Tibial nerve (tissue), 4 donors: Measurements from ENCODE around the gene CDNF. TPM values are rescaled to one million over a fixed set of nuclear protein-coding genes. Genes with fewer than 3 reads are reported as not detected.
A peak's percentile ranks its signal among the peaks of the same experiment; 100 is the strongest.

Experiments used
- DNase-seq, 2 donors: peaks; one replicate each; pipeline ENCODE4 v3.0.0-alpha.2; 2019; ENCODE audit warnings: low spot score in 2 of 2
- H3K27ac ChIP-seq, 4 donors: fragments of 200-600 bp; sonication (generic) in 3 of 4; one replicate each; pipeline ENCODE4 v1.5.1; 2017 to 2019; ENCODE audit warnings: mild to moderate bottlenecking in 1 of 4
- H3K27me3 ChIP-seq, 2 donors: fragments of 200-600 bp; sonication (generic) in 1 of 2; one replicate each; pipeline versions ENCODE4 v1.5.1 to v1.6.0; 2017 to 2019
- H3K36me3 ChIP-seq, 3 donors: fragments of 200-600 bp; sonication (generic); one replicate each; pipeline ENCODE4 v1.5.1; 2018 to 2019
- H3K4me1 ChIP-seq, 4 donors: fragments of 200-600 bp; sonication (generic) in 3 of 4; one replicate each; pipeline ENCODE4 v1.5.1; 2017 to 2019
- H3K4me3 ChIP-seq, 4 donors: fragments of 200-600 bp; sonication (generic) in 3 of 4; one replicate each; pipeline ENCODE4 v1.5.1; 2017 to 2019; ENCODE audit warnings: mild to moderate bottlenecking in 1 of 4, moderate library complexity in 1 of 4
- H3K9me3 ChIP-seq, 4 donors: fragments of 200-600 bp; sonication (generic) in 3 of 4; one replicate each; pipeline ENCODE4 v1.5.1; 2017 to 2019
- CTCF ChIP-seq, 5 experiments: fragments of 200-600 bp in 3 of 5; fragments of 450-650 bp in 2 of 5; sonication (generic) in 3 of 5; IDR thresholded peaks; one replicate each; pipeline ENCODE4 v1.5.1; 2016 to 2019; ENCODE audit warnings: antibody characterized with exemption in 5 of 5, mild to moderate bottlenecking in 3 of 5, moderate library complexity in 2 of 5
- EP300 ChIP-seq, 2 donors: sonication (generic); formaldehyde crosslinking; IDR thresholded peaks; one replicate each; pipeline ENCODE4 v1.6.1; 2017; ENCODE audit warnings: antibody characterized with exemption in 2 of 2, mild to moderate bottlenecking in 1 of 2
- POLR2A ChIP-seq, 2 donors: fragments of 450-650 bp; IDR thresholded peaks; one replicate each; pipeline ENCODE4 v1.6.1; 2017; ENCODE audit warnings: antibody characterized with exemption in 2 of 2, mild to moderate bottlenecking in 2 of 2, moderate library complexity in 2 of 2
- WGBS, 2 donors: methylation state at CpG; one replicate each; pipeline ENCODE4 v1.1.5; 2018; 5-methylcytosine and 5-hydroxymethylcytosine counted together
- total RNA-seq, 4 donors: library from RNA; depleted of rRNA; stranded (reverse); fragments of >200 nt; gene quantifications; one replicate each; pipeline ENCODE4 v1.1.0, GENCODE V29; 2016

Gene CDNF
- total RNA-seq, 4 donors from 2014 or later, result 1.2 to 5.0 (median 4.6) TPM; not detected in 1

GRCh38 chr10:14836208-14836607 lies 1.6 kb downstream of the CDNF start:
- Histone ChIP-seq H3K4me3 (no peak overlapping the region), H3K36me3 (peaks cover 0 to 8% (median 0%) of the 10 kb centered on the region in 3 donors), H3K27me3 (no peaks in the 10 kb centered on the region), H3K27ac (peak overlapping the region in 1 of 4 donors; percentile 96), H3K4me1 (peaks cover 3 to 23% (median 10%) of the 10 kb centered on the region in 4 donors), H3K9me3 (no peaks in the 10 kb centered on the region)
- 92 to 94% methylated on average over 2 of the region's 2 CpGs for WGBS, 2 donors
- TF ChIP-seq POLR2A (IDR thresholded peaks at IDR 0.05), result no peak
- TF ChIP-seq EP300 (IDR thresholded peaks at IDR 0.05), result no peak
- no peak for TF ChIP-seq CTCF (IDR thresholded peaks at IDR 0.05)
- no peak for DNase-seq

- Histone ChIP-seq H3K4me1 (peaks cover 0 to 8% (median 4%) of the 10 kb centered on the region in 4 donors), H3K27ac (no peak overlapping the region), H3K36me3 (no peaks in the 10 kb centered on the region), H3K4me3 (no peak overlapping the region), H3K27me3 (no peaks in the 10 kb centered on the region), H3K9me3 (no peaks in the 10 kb centered on the region)
- DNase-seq, result no peak
- WGBS, 2 donors, result 76 to 79% methylated on average over 3 of the region's 3 CpGs
- TF ChIP-seq EP300 (IDR thresholded peaks at IDR 0.05) (no peak), CTCF (IDR thresholded peaks at IDR 0.05) (no peak)
These were observed 4.7 kb downstream of the CDNF start for GRCh38 chr10:14833106-14833505.

- DNase-seq, result no peak
- H3K36me3 ChIP-seq, result no peaks in the 10 kb centered on the region
- TF ChIP-seq POLR2A (IDR thresholded peaks at IDR 0.05) (no peak), CTCF (IDR thresholded peaks at IDR 0.05) (no peak), EP300 (IDR thresholded peaks at IDR 0.05) (no peak)
- 52 to 82% methylated on average over 1 of the region's 1 CpG for WGBS, 2 donors
- no peaks in the 10 kb centered on the region for H3K9me3 ChIP-seq
- no peaks in the 10 kb centered on the region for H3K4me1 ChIP-seq
- H3K27me3 ChIP-seq, result no peaks in the 10 kb centered on the region
- no peak overlapping the region for H3K27ac ChIP-seq
- H3K4me3 ChIP-seq, result no peak overlapping the region
These were observed 11.6 kb downstream of the CDNF start for GRCh38 chr10:14826076-14826829.

GRCh38 chr10:14823966-14824365 lies 13.9 kb downstream of the CDNF start:
- no peaks in the 10 kb centered on the region for H3K27me3 ChIP-seq
- H3K4me1 ChIP-seq, result no peaks in the 10 kb centered on the region
- no peak overlapping the region for H3K27ac ChIP-seq
- TF ChIP-seq POLR2A (IDR thresholded peaks at IDR 0.05), result no peak
- no peak for TF ChIP-seq CTCF (IDR thresholded peaks at IDR 0.05)
- TF ChIP-seq EP300 (IDR thresholded peaks at IDR 0.05), result no peak
- WGBS, 2 donors, result 94% methylated on average over 3 of the region's 3 CpGs
- no peaks in the 10 kb centered on the region for H3K9me3 ChIP-seq
- DNase-seq, result no peak
- no peaks in the 10 kb centered on the region for H3K36me3 ChIP-seq
- no peak overlapping the region for H3K4me3 ChIP-seq

GRCh38 chr10:14822879-14823755 lies 14.7 kb downstream of the CDNF start:
- peak in 1 of 2 donors; percentile 25 for DNase-seq
- H3K27ac ChIP-seq, result no peak overlapping the region
- no peaks in the 10 kb centered on the region for H3K36me3 ChIP-seq
- no peak for TF ChIP-seq POLR2A (IDR thresholded peaks at IDR 0.05)
- TF ChIP-seq CTCF (IDR thresholded peaks at IDR 0.05), result peak; percentile 37 to 58 (median 51)
- TF ChIP-seq EP300 (IDR thresholded peaks at IDR 0.05), result no peak
- H3K9me3 ChIP-seq, result no peaks in the 10 kb centered on the region
- WGBS, 2 donors, result 31 to 32% methylated on average over 3 of the region's 3 CpGs
- H3K27me3 ChIP-seq, result no peaks in the 10 kb centered on the region
- H3K4me3 ChIP-seq, result no peak overlapping the region
- H3K4me1 ChIP-seq, result no peaks in the 10 kb centered on the region
